T47D (cell line): ENCODE data around the gene RSPO3.

Experiments
- DNase-seq, 2 experiments: peaks; one replicate each; pipeline versions ENCODE4 v3.0.0 to v3.0.0-alpha.2; 2011 to 2012; ENCODE audit warnings: low read depth in 1 of 2, low spot score in 1 of 2
- JUND ChIP-seq: IDR thresholded peaks from 2 replicates; pipeline ENCODE4 v1.6.1; 2012; ENCODE audit warnings: low read depth
- in situ Hi-C: cut with HindIII; loops from 2 replicates; pipeline ENCODE4 v1.10.0; 2016; ENCODE audit warnings: low sequenced_read_pairs, low pct_unique_long_range_greater_than_20kb

Gene RSPO3

DNA sequence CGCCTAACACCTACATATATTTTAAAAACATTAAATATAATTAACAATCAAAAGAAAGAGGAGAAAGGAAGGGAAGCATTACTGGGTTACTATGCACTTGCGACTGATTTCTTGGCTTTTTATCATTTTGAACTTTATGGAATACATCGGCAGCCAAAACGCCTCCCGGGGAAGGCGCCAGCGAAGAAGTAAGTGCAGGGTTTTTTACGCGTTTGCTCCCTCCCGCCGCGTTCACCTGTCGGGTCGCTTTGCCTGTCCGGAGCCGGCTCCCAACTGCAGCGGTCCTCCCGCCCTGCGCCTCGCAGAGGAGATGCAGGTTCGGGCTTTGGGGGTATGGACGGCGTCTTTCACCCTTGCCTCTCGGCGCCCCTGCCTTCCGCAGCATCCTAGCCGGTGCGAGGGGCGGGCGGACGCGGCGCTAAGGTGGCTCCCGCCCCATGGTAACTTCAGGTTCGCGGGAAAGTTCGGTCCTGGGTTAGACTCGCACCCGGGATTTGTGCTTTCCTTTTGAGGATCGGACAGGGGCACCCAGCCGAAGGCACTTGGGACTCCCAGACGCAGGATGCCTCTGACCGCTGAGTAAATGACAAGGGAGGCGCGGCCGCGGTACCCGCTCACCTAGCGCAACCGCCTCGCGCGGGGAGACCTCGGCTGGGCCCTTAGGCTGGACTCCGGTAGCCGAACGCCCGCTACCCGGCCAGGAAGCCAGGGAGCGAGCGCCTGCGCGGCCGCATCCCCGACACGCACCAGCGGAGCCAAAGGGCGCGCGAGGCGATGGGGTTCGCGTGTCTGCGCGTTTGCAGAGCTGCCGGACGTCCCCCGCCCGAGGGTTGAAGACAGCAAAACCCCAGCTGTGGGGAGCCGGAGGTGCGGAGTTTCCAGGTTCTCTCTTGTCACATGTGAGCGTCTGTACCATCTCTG, 891 bp downstream of the RSPO3 start:
- in situ Hi-C loops, result no loop called here
- TF ChIP-seq JUND, result no peak
- no peak for DNase-seq

DNA sequence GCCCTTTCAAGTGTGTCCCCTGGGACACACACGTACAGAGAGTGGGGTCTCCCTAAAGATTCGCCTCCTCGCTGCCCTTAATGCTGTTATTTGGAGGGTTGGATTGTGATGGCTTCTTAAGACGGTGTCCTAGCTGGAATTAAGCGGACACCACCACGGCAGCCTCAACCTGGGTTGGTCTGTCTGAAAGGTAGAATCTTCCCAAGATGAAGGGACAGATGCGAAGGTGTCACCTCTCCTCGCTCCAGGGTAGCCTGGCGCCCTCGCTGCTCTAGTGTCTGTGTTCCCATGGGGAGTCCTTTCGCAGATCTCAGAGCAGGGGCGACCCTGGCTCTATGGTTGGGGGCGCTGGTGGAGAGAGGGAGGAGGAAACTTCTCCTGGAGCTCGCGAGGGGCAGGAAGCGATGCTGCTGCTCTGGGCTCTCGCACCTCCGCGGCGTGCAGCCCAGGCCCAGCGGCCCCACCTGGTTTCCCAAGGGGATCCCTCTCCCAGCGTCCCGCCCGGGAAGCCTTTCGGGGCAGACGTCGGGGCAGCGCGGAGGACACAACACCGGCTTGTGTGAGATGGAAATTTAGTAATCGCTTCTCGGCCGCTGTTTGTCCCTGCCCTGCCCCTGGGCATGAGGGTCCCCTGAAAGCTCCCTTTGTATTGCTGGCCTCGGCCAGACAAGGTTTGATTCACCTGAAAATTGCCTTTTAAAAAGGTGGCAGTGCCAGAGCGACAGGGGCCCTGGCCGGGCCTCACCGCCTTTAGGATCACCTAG, 1.7 kb downstream of the RSPO3 start:
- no peak for TF ChIP-seq JUND
- in situ Hi-C loops, result no loop called here
- no peak for DNase-seq

DNA sequence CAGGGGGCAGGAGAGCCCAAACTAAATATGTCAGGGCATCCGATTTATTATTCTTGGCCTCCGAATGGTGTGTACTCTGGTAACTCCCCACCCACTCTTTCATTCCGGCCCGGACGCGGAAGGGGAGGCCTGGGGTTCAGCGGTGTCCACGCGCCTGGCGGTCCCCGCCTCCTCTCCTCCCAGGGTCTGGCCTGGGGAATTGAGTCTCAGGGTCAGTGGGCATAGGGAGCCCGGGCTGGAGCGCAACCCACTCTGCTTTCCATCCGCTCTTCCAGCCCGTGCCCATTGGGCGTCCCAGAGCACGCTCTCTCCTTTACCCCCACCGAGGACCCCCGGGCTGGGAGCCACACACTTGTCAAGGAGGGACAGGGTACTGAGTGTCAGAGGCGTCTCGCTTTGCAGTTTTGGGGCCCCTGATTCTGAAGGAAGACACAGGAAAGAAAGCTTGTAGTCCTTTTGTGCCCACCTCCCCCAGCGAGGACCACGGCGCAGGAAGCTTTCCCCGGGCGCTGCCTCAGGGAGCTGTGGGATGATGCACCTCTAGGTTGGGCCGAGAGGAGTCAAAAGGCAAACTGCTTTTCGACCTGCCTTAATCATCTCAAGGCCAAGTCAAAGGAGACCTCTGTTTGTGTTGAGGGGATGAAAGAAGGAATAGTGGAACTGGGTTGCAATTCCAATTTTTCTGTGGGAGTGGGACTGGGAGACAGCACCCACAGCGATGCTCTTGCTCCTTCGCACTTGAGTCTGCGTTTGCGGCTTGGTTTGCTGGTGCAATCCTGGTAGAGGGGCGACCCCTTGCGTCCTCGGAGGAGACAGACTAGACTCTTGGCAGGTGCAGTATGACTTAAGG, 2.5 kb downstream of the RSPO3 start:
- no peak for TF ChIP-seq JUND
- in situ Hi-C loops, result no loop called here

DNA sequence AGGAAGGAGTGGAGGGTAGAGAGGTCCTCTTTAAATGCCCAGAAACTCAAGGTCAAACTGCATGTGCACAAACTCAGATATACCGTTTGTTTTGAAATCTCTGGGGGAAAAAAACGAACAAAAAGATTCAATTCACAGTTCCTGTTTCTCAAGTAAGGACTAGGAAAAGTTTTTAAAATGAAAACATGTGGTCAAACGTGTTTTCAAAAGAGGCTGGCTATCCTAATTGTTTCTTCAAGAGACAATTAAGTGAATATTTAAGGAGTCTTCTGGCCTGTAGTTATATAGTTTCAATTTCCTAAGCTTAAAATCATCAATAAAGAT, 3.1 kb downstream of the RSPO3 start:
- DNase-seq, result no peak
- no peak for TF ChIP-seq JUND
- in situ Hi-C loops, result no loop called here

More for the DNA sequence above, 2.5 kb downstream of the RSPO3 start:
- DNase-seq, result peak; percentile 56 to 72

DNA sequence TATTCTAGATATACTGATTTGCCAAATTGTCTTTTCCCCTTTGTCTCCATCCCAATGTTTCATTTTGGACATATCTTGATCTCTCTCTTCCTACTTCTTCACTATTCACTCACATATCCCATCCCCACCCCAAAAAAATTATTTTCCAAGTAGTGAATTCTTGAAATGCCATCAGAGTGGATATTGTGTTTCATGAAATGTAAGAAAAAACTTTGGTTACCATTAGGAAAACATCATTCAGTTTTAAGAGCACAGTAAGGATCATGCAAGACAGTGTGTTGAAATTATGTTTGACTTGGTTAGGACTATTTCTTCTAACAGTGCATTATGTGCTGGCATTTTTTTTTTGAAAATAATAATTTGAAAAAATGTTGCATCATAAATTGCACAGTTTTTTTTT, 5.7 kb downstream of the RSPO3 start:
- TF ChIP-seq JUND, result no peak
- in situ Hi-C loops, result no loop called here
- DNase-seq, result no peak

DNA sequence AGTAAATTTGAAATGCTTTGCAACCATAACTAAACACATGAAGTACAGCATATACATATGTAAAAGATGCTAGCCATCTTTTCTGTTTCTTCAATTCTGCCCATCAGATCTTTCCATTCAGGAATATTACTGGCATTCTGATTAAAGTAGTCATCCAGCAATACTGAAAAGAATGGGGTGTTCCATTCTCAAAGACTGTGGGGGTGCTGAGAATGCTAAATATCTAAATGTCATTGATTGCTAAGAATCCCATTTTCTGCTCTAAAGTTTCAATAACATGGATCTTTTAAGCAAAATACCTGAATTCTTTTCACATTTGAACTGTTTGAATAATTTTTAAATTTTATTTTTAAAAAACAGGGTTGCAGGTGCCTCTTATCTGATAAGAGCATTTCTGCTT, 6.2 kb downstream of the RSPO3 start:
- no peak for TF ChIP-seq JUND
- no peak for DNase-seq
- in situ Hi-C loops, result no loop called here

DNA sequence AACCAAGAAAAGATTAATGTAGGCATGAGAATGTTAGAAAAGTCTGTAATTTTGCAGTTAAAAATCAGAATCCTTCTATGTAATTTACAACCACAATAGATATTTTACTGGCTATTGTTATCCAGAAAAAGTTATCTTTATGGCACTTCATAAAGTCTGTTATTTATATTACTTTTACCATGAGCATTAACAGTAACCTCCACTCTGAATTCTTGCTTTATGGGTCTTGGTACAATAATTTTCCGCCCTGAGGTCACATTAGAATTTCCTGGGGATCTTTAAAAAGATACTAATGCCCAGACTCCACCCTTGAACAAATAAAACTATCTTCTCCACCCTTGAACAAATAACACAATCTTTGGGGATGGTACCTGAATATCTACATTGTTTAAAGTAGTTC, 9.6 kb downstream of the RSPO3 start:
- TF ChIP-seq JUND, result no peak
- no peak for DNase-seq
- in situ Hi-C loops, result no loop called here

DNA sequence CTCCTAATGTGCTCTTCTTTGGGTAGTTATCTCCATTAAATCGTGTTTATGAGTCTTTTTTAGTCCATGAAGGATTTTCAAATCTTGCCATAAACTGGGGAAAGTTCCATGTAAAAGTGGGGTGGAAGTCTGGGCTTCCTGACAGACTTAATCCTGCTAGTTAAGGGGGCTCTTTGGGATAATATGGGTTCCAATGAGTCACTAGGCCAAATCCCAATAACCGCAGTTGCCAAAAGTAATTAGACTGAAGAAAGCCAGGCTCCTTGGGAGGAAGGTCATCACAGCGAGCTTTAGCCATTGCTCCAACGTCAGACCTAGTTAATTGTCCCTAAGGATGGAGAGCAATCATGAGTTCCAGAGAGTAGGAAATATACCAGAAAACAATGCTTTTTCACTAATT, 10.8 kb downstream of the RSPO3 start:
- in situ Hi-C loops, result no loop called here
- TF ChIP-seq JUND, result no peak
- no peak for DNase-seq

DNA sequence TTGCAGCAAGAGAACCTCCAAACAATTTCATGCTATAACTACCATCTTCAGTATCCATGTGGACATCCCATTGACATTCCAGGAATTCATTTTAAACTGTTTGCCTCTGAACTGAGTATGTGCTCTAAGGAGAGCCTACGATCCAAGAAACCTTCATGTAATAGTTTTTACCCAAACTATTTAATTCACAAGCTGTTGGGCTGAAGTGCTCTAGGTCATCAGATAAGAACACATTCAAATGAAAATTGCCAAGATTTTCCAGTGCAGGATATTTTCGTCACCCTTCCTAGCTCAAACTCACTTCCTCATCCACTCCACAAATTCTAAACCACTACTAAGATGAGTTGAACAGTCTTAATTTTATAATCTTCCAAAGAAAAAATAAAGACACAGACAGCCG, 12.8 kb downstream of the RSPO3 start:
- in situ Hi-C loops, result no loop called here
- TF ChIP-seq JUND, result no peak
- DNase-seq, result no peak

DNA sequence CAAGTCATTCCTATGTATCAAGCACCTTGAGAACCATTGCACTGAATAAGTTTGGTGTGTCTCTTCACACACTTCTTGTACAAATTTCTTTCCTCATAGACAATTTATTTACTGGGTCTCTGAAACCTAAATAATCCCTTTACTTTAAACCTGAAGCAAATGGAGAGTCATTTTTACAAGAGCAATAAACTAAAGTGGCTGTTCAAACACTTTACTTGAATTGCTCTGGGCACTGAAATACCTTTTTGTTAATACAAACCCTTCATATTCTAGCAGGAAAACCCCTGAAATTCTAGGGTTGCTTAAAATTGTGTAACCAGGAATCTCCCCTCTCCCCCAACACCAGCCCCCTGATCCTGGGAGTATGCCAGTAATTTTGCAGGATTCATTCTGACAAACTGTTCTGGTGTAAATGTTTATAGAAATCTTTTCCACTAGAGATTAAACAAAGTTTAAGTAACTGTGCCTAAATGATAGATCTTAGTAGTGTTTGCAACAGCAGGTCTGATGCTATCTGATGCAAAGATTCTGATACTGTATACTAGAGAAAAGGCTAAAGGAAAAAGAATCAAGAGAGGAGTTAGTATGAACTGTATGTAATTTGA, 13.4 kb downstream of the RSPO3 start:
- TF ChIP-seq JUND, result no peak
- no peak for DNase-seq
- in situ Hi-C loops, result no loop called here

DNA sequence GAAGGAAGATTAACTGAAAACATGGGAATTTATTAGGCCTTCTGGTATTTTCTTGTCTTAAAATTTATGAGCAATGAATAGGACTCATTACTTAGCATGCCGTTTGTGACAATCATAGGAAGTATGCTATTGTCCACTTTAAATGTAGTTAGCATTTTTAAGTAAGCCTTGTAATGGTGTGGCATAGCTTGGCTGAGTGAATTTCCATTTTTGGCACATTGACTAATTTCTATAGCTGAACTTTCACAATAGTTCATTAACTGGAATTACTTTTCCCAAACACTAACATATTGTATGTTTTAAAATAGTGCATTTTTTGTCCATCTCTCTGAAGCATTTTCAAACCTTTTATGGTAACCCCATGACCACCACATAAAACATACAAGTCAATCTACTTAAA, 15.7 kb downstream of the RSPO3 start:
- no peak for DNase-seq
- no peak for TF ChIP-seq JUND
- in situ Hi-C loops, result no loop called here

DNA sequence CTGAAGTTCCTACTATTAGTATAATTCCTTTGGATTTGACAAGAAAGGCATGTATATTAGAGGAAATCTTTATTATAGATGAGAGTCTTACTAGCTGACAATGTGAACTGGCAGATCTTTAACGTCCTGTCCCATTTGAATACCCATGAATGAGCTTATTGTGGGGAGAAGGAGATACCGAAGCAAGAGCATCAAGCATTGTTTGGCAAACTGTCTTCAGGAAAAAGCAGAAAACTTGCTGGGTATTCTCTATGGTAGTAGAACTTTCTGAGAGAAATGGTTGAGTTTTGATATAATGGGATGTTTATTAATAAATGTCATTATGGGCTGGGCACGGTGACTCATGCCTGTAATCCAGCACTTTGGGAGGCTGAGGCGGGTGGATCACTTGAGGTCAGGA, 18.3 kb downstream of the RSPO3 start:
- DNase-seq, result no peak
- no peak for TF ChIP-seq JUND
- in situ Hi-C loops, result no loop called here
